Uterus (tissue), 4 donors: ENCODE measurements around the gene DCTD. TPM values are rescaled to one million over a fixed set of nuclear protein-coding genes. Genes with fewer than 3 reads are reported as not detected.
A peak's percentile ranks its signal among the peaks of the same experiment; 100 is the strongest.

ENCODE experiments used
- DNase-seq, 2 donors: peaks; one replicate each; pipeline ENCODE4 v3.0.0-alpha.2; 2019 to 2020
- H3K27ac ChIP-seq, 2 donors: fragments of 200-600 bp; sonication (generic); 1 replicate in 1 of 2; 2 replicates in 1 of 2; pipeline ENCODE4 v1.5.1; 2016 to 2018
- H3K27me3 ChIP-seq, 2 donors: fragments of 200-600 bp; sonication (generic); one replicate each; pipeline ENCODE4 v1.5.1; 2018 to 2019; ENCODE audit warnings: control low read depth in 1 of 2
- H3K36me3 ChIP-seq, 2 donors: fragments of 200-600 bp; sonication (generic); one replicate each; pipeline ENCODE4 v1.5.1; 2019; ENCODE audit warnings: control low read depth in 1 of 2
- H3K4me1 ChIP-seq, 2 donors: fragments of 200-600 bp; sonication (generic); one replicate each; pipeline ENCODE4 v1.5.1; 2018 to 2019; ENCODE audit warnings: control low read depth in 1 of 2
- H3K4me3 ChIP-seq, 2 donors: fragments of 200-600 bp; sonication (generic); 1 replicate in 1 of 2; 2 replicates in 1 of 2; pipeline ENCODE4 v1.5.1; 2018 to 2019; ENCODE audit warnings: mild to moderate bottlenecking in 1 of 2
- H3K9me3 ChIP-seq, 2 donors: fragments of 200-600 bp; sonication (generic); one replicate each; pipeline ENCODE4 v1.5.1; 2019; ENCODE audit warnings: control low read depth in 1 of 2
- CTCF ChIP-seq, 4 experiments: fragments of 200-600 bp in 2 of 4; fragments of 450-650 bp in 2 of 4; sonication (generic) in 2 of 4; IDR thresholded peaks; one replicate each; pipeline ENCODE4 v1.5.1; 2016 to 2019; ENCODE audit warnings: antibody characterized with exemption in 4 of 4, mild to moderate bottlenecking in 2 of 4, moderate library complexity in 1 of 4
- POLR2A ChIP-seq, 2 donors: fragments of 450-650 bp; IDR thresholded peaks; one replicate each; pipeline ENCODE4 v1.6.1; 2016; ENCODE audit warnings: antibody characterized with exemption in 2 of 2, mild to moderate bottlenecking in 1 of 2, moderate library complexity in 1 of 2
- intact Hi-C: fragments of 100-400 bp; cut with DNase I; formaldehyde crosslinking; loops from one replicate; pipeline ENCODE4 v1.15.1; 2023; ENCODE audit warnings: low total_unique reads
- total RNA-seq, 4 donors: library from RNA; depleted of rRNA in 3 of 4; stranded (reverse); fragments of >200 nt in 3 of 4; gene quantifications; one replicate each; pipeline versions ENCODE4 v1.1.0 to v1.2.4, GENCODE V29; 2014 to 2023
- donor health status: DM: yes; HTN: yes; CAD: no.

The DCTD gene
- total RNA-seq, 4 donors from 2014 or later = 49.7 to 131 (median 73.4) TPM

GRCh38 chr4:182893047-182893446 is 24.1 kb downstream of the DCTD start:
- no peak for DNase-seq
- H3K36me3 ChIP-seq = no peaks in the 10 kb centered on the region
- TF ChIP-seq POLR2A (IDR thresholded peaks at IDR 0.05) = no peak
- no peak for TF ChIP-seq CTCF (IDR thresholded peaks at IDR 0.05)

GRCh38 chr4:182890202-182890601 is 27.0 kb downstream of the DCTD start:
- Histone ChIP-seq H3K27me3 (no peaks in the 10 kb centered on the region), H3K9me3 (no peaks in the 10 kb centered on the region), H3K36me3 (no peaks in the 10 kb centered on the region), H3K4me1 (no peaks in the 10 kb centered on the region), H3K27ac (no peak overlapping the region), H3K4me3 (no peak overlapping the region)
- no peak for DNase-seq
- intact Hi-C loops = no loop called here
- TF ChIP-seq POLR2A (IDR thresholded peaks at IDR 0.05) (no peak), CTCF (IDR thresholded peaks at IDR 0.05) (no peak)

More at GRCh38 chr4:182893047-182893446, 24.1 kb downstream of the DCTD start:
- intact Hi-C loops = no loop called here
- Histone ChIP-seq H3K27ac (no peak overlapping the region), H3K9me3 (no peaks in the 10 kb centered on the region), H3K4me3 (no peak overlapping the region), H3K27me3 (no peaks in the 10 kb centered on the region), H3K4me1 (no peaks in the 10 kb centered on the region)

- intact Hi-C loops = no loop called here
- Histone ChIP-seq H3K27ac (peak overlapping the region in 1 of 2 donors; percentile 1), H3K27me3 (no peaks in the 10 kb centered on the region), H3K4me3 (no peak overlapping the region), H3K36me3 (no peaks in the 10 kb centered on the region), H3K9me3 (no peaks in the 10 kb centered on the region), H3K4me1 (no peaks in the 10 kb centered on the region)
- no peak for TF ChIP-seq POLR2A (IDR thresholded peaks at IDR 0.05)
- TF ChIP-seq CTCF (IDR thresholded peaks at IDR 0.05) = no peak
- no peak for DNase-seq
Observed at GRCh38 chr4:182888891-182889290, 28.3 kb downstream of the DCTD start.

GRCh38 chr4:182886768-182887167 is 30.4 kb downstream of the DCTD start:
- no peak overlapping the region for H3K27ac ChIP-seq
- no peaks in the 10 kb centered on the region for H3K4me1 ChIP-seq
- TF ChIP-seq POLR2A (IDR thresholded peaks at IDR 0.05) = no peak
- no peak for TF ChIP-seq CTCF (IDR thresholded peaks at IDR 0.05)
- H3K4me3 ChIP-seq = no peak overlapping the region
- no peak for DNase-seq
- no peaks in the 10 kb centered on the region for H3K27me3 ChIP-seq
- H3K9me3 ChIP-seq = peaks cover 0 to 4% of the 10 kb centered on the region in 2 donors
- intact Hi-C loops = no loop called here
- no peaks in the 10 kb centered on the region for H3K36me3 ChIP-seq

- no peak for TF ChIP-seq POLR2A (IDR thresholded peaks at IDR 0.05)
- TF ChIP-seq CTCF (IDR thresholded peaks at IDR 0.05) = no peak
- Histone ChIP-seq H3K27me3 (no peaks in the 10 kb centered on the region), H3K4me3 (no peak overlapping the region), H3K36me3 (no peaks in the 10 kb centered on the region), H3K9me3 (peaks cover 0 to 4% of the 10 kb centered on the region in 2 donors), H3K4me1 (no peaks in the 10 kb centered on the region), H3K27ac (no peak overlapping the region)
- intact Hi-C loops = no loop called here
- no peak for DNase-seq
Observed at GRCh38 chr4:182886205-182886604, 31.0 kb downstream of the DCTD start.
